SU-DHL-6 (cell line): ENCODE measurements around the gene PRKCA.

Experiments
- CTCF ChIP-seq: fragments of 200-600 bp; sonication (generic); IDR thresholded peaks from one replicate; pipeline ENCODE4 v1.5.1; 2017; ENCODE audit warnings: antibody characterized with exemption, mild to moderate bottlenecking, low read length, moderate library complexity; ENCODE audit not compliant: insufficient read depth, poor library complexity, severe bottlenecking
- EZH2phosphoT487 ChIP-seq: fragments of 200-600 bp; sonication (generic), shearing (Covaris generic); conservative IDR thresholded peaks from 2 replicates; pipeline ENCODE4 v1.6.1; 2018; ENCODE audit warnings: mild to moderate bottlenecking, antibody characterized with exemption, low read length, moderate library complexity, mixed read lengths

GRCh38 chr17:66667491-66668030 lies 365.1 kb downstream of the PRKCA start:
- no peak for TF ChIP-seq CTCF
- TF ChIP-seq EZH2phosphoT487, result no peak
